HG03196 (cell line): Measurements from ENCODE around the gene LHB.

Experiments used
- ATAC-seq: cut with Tn5 transposase; IDR thresholded peaks from one replicate; pipeline ENCODE4 v1.9.1; 2021; ENCODE audit not compliant: unreplicated experiment

LHB gene

GRCh38 chr19:49014123-49014869, 2.6 kb downstream of the LHB start:
- ATAC-seq: no peak

GRCh38 chr19:49011194-49011593, 5.7 kb downstream of the LHB start:
- ATAC-seq: no peak

DNA sequence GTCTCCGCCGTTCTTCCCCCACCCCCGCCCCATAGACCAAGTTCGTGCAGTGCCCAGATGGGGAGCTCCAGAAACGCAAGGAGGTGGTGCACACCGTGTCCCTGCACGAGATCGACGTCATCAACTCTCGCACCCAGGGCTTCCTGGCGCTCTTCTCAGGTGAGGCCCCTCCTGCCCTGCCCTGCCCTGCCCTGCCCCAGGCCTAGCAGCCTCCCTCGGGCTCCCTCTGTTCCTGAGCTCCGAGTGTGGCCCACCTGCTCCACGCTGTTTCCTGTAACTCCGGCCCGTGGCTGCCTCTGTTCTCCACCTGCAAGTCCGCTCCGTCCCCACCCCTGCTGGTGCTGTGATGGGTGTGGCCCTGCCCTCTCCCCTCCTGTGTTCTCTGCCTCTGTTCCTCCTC, 6.4 kb downstream of the LHB start:
- no peak for ATAC-seq

GRCh38 chr19:49009828-49010227, 7.1 kb downstream of the LHB start:
- no peak for ATAC-seq

DNA sequence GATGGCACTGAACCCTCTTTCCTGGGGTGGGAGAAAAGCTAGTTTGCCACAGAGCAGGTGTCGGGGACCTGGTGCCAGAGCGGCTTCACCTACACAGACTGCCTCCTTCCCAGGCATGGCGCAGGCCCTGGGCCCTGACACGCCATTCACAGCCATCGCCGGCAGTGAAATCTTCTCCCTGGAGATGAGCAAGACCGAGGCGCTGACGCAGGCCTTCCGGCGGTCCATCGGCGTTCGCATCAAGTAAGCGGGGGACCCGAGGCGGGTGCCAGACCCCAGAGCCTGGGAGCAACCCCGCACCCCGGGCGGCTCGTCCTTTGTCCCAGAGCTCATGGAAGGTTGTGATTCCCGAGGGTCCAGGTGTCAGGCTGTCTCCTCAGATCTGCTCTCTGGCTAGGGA, 10.0 kb downstream of the LHB start:
- no peak for ATAC-seq

- no peak for ATAC-seq
Observed at GRCh38 chr19:49004964-49005614, 11.8 kb downstream of the LHB start.

DNA sequence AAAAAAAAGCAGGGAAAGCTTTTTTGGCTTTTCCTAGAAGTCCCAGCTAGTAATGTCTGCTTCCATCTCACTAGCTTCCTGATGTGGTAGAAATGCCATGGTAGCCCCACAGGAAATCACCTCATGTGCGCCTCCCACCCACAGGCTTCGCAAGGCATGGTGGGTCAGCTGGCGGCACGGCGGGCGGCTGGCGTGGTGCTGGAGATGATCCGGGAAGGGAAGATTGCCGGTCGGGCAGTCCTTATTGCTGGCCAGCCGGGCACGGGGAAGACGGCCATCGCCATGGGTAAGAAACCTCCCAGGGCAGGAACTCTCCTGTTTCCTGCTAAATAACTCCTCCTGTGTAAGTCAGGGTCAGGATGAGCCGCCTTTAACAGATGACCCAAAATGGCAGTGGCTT, 12.8 kb downstream of the LHB start:
- ATAC-seq: no peak

DNA sequence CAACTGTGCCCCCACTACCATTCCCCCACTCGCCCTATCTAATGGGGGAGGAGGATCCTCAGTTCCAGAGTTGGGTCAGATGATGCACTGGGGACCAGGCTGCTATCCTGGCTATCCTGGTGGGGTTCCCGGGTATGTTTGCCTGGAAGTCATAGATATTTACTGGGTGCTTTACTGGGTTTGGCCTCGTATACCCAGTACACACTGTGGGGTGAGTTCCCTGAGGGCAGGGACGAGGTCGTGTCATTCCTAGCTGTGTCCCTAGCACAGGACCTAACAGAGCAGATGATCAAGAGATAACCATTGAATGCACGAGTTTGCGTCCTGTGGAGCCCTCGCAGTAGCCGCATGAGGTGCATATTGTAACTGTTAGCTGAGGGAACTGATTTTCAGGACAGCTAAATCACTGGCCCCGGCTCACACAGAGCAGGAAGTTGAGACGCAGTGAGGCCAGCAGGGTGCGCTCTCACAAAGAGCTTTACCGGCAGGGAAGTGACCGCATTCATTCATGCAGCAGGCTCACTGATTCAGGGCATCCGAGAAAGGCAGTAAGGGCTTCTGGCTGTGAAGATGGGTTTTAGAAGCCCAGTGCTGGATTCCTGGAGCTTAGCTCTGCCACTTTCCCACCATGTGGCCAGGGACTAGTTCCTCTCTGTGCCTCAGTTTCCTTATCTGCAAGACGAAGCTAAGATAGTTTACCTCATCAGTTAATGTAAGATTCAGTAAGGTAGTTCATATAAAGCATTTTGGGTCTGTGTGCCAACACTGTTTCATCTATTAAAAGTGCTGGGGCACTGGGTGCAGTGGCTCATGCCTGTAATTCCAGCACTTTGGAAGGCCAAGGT, 17.2 kb downstream of the LHB start:
- ATAC-seq: no peak

GRCh38 chr19:48997972-48998371, 18.9 kb downstream of the LHB start:
- ATAC-seq: no peak

DNA sequence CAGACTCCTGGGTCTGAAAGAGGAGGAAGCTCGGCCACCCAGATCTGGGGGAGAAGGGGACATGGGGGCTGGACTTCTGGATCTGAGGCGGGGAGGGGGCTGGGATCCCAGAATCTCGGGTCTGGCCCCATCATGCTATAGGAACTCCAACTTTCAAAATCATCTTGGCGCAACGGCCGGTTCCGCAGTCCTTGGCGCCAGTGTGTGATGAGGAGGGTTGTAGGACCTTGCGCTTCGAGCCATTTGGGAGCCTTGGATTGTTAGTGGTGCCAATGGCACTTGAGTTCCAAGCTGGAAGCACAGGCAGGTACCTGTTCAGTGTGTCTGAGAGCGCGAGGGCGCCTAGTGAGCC, 22.9 kb downstream of the LHB start:
- no peak for ATAC-seq

GRCh38 chr19:48993175-48994034, 23.5 kb downstream of the LHB start, which contains the start of the genes GYS1 and RUVBL2:
Gene GYS1, minus strand, starts transcription at chr19:48993309. Its CDS starts 197 bp downstream, at chr19:48993112.
Gene RUVBL2, plus strand, starts transcription at chr19:48993887. Its CDS starts 25 bp downstream, at chr19:48993912.
- ATAC-seq: peak; percentile 80

GRCh38 chr19:48992581-48993174, 24.2 kb downstream of the LHB start:
- peak; percentile 2 for ATAC-seq

DNA sequence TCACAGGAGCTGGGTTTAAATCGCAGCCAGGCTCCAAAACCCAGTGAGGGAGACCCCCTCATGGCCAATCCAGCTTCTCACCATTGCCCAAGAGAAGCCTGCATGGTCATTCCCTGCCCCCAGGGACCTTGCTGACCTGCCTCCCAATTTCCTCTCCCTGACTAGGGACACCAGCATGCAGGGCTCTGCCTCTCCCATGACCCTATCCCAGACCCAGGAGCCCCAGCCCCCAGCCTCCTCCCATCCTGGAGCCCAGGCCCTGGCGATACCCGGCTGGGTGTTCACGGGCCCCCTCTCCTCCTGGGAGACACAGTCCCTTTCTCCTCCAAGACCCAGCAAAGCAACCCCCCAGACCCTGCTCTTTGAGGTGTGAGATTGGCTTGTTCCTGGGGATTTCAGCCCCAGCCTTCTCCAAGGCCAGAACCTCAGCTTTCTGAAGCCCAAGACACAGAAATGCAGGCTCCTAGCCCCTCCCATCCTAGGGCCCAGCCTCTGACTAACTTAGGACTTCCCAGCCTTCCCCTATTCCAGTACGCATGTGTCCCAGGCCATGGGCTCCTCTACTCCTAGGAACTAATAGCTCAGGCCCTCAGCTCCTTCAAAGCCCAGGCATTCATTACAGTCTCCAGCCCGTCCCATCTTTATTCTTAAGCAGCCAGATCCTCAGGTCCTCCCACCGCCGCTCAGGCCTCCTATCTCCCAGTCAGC, 24.9 kb downstream of the LHB start:
- no peak for ATAC-seq

GRCh38 chr19:48991011-48991609, 25.8 kb downstream of the LHB start:
- ATAC-seq: no peak

- ATAC-seq: no peak
Observed at GRCh38 chr19:48990400-48990799, 26.5 kb downstream of the LHB start.

DNA sequence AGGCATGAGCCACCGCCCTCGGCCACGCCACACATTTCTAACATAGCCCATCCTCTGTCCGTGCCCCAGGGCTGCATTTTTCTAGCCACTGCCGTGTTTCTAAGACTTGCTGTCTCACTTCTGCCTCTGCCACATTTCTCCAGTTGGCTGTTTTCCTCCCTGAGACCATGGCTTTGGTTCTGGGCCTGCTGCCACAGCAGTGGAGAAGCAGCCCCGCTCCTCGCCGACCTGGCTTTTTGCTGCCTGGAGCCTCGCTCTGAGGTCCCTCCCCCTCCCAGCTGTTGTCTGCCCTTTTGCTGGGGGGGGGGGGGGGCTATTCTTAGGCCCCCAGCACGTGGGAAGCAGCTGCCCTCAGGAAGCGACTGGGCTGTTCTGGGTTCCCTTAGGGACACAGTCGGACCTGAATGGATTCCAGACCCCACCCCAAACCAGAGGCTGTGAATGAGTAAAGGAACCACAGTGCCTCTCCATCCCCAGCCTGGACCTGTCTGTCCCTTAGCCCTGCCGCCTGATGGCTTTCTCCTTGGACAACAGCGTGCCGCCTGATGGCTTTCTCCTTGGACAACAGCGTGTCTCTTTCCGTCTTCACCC, 27.1 kb downstream of the LHB start:
- no peak for ATAC-seq

DNA sequence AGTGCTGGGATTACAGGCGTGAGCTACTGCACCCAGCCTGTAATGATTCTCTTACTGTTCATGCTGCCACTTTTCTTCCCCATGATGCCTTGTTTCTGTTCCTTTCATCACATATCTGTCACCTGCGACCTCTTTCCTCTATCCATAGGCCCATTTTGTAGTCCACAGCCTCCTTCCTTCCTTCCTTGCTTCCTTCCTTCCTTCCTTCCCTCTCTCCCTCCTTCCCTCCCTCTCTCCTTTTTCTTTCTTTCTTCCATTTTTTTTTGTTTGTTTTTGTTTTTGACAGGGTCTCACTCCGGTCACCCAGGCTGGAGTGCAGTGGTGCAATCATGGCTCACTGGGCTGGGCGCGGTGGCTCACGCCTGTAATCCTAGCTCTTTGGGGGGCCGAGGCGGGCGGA, 28.0 kb downstream of the LHB start:
- no peak for ATAC-seq

- ATAC-seq: no peak
Observed at GRCh38 chr19:48988286-48988685, 28.6 kb downstream of the LHB start.

GRCh38 chr19:48987323-48987722, 29.6 kb downstream of the LHB start:
- no peak for ATAC-seq
